ENCODE measurements around the gene PADI3.

PADI3 gene

DNA sequence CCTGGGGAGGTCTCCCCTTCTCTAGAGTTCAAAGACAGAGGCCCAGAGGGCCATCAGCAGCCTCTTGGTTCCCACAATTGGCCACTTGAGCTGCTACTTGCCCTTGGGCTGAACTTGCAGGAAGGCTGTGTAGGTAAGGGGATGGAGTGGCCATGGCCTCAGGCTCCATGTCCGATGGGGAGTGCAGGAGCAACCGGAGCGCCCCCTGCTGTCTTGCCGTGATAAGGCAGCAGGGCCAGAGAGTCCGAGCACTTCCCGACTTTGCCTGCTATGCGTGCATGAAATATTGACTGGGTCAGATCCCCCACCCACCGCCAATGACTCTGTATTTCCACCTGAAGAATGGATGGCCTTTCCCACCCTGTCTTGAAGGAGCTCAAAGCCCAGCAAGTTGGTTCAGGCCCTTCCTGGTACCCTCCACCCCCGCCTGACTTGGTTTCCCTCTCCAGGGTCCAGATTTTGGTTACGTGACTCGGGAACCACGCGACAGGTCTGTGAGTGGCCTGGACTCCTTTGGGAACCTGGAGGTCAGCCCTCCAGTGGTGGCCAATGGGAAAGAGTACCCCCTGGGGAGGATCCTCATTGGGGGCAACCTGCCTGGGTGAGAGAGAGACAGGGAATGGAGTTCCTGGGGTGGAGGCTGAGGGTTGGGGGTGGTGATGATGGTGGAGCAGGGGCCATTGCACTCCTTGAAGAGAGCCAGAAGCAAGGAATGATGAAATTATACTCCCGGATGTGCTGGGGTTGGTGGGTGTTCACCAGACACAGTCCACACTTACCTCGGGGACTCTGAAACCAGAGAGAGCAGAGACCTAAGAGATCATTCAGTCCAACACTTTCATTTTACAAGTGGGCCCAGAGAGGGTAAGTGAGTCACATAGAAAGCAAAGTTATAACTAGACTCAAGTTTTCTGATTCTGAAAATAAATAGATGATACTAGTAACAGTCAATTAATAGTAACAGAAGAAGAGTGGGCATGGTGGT is 25.6 kb downstream of the PADI3 start:
- DNase-seq = no peak

DNA sequence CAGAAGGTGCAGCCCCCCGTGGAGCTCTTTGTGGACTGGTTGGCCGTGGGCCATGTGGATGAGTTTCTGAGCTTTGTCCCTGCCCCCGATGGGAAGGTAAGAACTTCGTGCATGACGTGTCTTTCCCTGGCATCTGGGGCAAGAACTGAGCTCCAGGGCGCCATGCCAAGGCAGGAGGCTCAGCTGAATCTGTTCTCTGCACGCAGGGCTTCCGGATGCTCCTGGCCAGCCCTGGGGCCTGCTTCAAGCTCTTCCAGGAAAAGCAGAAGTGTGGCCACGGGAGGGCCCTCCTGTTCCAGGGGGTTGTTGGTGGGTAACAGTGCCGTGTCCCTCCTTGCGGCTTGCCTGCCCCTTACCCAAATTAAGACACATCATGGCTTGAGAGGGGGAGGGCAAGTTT is 27.7 kb downstream of the PADI3 start:
- no peak for DNase-seq

DNA sequence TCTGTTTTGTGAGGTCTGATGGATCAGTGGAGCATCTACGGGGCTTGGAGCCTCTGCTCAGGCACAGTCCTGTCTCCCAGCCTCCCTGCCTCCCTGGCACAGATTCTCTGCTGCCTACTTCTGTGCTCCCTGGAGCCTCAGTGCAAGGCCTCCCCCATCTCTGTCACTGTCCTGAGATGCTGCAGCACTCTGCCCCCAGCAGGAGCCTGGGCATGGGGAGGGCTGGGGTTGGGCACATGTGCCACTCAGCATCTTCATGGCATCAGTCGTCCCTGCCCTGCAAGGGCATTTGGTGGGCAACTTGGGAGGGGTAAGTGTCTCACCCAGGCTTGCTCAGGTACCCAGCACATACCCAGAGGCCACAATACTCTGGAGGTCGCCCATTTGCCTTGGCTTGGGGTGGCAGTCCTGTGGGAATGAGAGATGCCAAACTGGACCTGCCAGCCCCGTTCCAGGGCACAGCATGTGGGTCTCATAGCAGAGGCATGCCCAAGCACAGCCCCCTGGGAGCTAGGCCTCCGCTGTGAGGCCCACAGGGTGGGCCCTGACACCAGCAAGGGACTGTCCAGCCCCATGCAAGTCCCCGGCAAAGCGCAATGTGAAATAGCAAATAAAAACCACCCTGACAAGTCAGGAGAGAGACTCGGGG is 28.7 kb downstream of the PADI3 start:
- DNase-seq = no peak

DNA sequence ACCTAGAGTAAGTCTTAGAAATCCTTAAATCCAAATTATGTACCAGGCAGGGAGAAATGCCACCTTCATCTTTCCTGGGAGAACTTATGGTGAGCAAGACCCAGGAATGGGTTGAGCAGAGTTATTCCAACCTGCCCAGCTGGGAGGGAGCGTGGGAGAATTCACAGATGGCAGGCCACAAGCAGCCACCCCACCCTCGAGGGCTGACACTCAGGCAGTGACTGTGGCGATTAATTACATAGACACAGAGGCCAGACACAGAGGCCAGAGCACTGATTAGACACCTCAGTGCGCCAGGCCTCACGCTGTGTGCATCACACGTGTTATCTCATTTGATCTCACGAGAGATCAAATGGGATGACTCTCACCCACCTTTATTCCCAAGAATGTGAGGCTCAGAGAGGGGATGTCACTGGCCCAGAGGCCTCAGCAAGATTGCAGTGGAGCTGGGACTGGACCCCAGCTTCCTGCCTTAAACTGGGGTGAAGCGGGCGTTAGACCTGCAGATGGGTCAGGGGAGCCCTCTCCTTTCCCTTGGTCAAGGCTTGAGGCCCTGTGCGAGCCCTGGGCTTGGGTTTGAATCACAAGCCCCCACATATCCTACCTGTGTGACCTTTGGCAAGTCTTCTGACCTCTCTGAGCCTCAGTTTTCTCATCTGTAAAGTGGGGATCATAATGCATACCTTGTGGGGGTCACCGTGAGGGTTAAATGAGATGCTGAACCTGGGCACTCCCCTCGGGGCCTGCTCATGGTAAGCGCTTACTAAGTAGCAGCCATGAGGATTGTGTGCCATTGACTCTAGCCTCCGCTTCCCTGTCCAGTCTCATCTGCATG is 30.3 kb downstream of the PADI3 start:
- no peak for DNase-seq

DNA sequence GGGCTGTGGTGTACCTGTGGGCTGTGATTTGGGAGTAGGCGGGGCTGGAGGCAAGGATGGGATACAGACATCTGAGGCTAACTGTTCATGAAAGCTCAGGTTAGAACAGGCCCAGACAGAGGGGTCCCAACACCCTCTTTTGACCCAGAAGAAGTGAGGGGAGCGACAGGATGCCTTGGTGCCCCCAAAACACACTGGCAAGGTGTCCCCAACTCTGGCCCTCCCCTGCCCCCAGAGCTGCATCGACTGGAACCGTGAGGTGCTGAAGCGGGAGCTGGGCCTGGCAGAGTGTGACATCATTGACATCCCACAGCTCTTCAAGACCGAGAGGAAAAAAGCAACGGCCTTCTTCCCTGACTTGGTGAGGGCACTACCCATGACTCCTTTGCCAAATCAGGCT is 31.5 kb downstream of the PADI3 start:
- DNase-seq = no peak

DNA sequence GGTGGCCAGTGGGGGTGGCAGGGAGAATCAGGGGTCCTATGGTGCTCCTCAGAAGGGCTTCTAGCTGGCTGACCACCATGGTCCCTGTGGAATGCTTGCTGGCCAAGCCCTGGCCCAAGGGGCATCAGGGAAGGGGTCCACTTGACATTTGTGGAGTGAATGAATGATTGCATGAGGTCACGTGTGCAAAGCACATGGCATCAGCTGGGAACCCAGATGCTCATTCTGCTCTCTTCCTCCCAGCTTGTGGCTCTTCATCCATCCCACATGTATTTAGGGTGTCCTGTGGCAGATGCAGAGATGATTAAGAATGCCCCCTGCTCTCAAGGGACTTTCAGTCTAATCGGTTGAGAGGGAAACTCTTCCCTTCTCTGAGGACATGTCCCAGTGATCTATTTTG is 32.0 kb downstream of the PADI3 start:
- no peak for DNase-seq

DNA sequence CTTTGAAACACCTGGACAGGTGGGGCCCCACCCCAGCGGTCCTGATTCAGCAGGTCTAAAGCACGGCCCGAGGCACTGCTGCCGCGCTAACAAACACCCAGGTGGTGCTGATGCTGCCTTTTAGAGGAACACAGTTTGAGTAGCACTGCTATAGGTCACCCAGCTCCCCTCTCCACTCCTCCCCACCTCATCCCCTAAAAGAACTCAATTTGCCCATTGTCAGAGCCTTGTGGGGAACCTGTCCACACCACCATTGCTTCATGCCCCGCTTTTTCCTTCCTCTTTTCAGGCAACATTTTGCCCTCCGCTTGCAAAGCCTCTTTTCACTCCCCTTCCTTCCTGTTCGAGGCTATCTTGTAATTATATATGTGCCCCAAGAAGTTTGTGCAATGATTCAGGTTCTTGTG is 32.9 kb downstream of the PADI3 start:
- DNase-seq = no peak

DNA sequence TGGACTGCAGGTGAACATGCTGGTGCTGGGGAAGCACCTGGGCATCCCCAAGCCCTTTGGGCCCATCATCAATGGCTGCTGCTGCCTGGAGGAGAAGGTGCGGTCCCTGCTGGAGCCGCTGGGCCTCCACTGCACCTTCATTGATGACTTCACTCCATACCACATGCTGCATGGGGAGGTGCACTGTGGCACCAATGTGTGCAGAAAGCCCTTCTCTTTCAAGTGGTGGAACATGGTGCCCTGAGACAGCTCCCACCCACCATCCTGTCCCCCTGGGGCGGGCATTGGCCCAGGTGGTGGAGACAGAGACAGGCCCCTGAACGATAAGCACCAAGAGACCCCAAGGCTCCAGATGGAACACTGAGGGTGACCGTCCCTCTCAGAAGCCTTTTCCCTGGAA is 33.9 kb downstream of the PADI3 start:
- DNase-seq = no peak

DNA sequence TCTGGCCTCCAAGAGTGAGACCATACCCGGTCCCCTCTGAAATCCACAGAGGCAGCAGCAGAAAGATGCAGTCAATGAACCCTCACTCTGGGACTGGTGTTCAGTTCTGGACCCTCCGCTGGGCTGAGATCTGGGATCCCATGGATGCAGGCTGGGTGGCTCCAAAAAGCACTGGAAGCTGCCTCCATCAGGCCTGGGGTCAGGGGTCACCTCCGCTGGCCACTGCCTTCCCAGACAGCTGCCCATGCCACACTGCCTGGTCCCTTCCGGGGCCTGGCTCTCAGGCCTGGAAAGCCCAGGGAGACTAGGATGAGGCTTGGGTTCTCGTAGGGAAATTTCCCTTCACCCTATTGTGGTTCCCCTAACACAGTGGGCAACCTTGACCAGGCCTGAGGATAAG is 37.7 kb downstream of the PADI3 start:
- DNase-seq = no peak

DNA sequence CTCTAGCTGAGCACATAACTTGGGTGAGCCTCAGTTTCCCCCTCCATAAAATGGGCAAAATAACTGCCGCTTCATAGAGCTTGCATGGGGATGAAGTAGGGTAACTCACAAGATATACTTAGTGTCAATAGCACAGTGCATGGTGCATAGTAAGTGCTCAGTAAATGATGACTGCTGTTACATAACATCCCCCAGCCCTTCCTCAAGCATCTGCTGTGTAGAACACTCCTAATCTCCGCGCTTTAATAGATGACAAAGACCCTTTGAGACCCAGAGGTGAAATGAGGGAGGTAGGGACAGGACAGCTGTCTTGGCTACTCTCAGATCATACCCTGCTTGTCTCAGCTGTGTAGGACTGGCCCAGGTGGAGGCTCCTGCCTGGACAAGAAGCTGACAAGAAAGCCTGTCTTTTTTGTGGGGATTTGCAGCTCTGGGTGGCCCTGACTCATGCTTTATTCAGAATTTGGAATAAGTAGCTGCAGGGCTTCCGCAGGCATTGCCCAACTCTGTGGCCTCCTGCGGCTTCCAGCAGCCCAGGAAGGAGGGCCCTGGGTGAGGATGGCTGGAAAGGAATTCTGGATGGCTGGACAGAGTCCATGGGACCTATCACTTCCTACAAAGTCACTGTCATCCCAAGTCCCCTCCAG is 38.4 kb downstream of the PADI3 start:
- no peak for DNase-seq

DNA sequence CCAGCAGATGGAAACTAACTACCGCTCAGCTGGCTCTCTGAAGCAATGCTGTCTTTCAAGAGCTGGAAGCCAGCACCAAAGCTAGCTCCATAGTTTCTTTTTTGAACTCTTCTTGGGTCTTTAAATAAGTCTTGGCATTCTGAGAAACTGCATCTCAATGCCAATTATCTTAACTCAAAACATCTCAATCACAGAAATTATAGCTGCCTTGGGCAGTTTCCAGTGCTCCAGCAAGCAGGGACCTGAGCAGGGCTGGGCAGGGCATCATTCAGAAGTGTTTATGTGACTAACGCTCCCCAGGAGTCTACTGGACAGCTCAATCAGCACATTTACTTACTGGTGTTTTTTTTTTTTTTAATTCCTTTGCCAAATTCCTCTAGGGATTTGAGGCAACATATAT is 40.8 kb downstream of the PADI3 start:
- DNase-seq = no peak

DNA sequence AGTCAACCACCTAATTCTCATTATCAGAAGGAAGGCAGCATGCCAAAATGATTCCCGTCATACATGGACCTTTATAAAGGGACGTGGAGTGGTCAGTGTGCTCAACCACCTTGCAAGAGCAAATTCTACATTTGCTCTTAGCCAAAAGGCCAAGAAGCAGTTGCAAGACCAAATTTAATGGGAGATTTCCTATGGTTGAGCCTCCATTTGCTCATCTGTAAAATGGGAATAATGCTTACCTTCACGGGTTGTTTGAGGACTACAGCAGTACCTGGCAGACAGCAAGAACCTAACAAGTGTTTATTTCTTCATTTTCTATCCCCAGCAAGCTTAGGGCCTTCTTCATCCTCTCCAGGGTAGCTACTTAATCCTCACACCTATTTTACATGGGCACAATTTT is 41.7 kb downstream of the PADI3 start:
- no peak for DNase-seq

DNA sequence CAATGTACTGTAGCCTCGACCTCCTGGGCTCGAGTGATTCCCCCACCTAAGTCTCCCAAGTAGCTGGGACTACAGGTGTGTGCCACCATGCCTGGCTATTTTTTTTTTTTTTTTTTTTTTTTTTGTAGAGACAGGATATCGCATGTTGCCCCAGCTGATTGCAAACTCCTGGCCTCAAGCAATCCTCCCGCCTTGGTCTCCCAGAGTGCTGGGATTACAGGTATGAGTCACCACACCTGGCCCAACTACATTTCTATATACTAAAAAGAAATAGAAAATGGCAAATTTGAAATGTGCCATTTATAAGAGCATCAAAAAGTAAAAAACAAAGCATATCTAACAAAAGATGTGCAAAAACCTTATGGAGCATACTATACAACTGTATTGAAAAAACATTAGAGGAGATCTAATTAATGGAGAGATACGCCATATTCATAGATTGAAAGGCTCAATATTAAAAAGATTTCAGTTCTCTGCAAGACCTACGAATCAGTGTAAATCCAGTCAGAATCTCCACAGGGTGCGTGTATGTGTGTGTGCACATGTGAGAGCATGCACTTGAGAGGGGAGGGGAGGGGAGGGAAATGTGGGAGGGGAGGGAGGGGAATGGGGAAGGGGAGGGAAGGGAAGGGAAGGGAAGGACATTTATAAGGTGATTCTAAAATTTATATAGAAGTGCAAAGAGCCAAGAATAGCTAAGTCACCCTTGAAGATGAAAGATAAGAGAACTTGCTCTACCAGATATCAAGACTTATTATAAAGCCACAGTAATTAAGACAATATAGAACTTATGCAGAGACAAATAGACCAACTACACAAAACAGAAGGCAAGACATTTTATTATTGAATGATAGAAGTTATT is 43.6 kb downstream of the PADI3 start:
- DNase-seq = no peak

DNA sequence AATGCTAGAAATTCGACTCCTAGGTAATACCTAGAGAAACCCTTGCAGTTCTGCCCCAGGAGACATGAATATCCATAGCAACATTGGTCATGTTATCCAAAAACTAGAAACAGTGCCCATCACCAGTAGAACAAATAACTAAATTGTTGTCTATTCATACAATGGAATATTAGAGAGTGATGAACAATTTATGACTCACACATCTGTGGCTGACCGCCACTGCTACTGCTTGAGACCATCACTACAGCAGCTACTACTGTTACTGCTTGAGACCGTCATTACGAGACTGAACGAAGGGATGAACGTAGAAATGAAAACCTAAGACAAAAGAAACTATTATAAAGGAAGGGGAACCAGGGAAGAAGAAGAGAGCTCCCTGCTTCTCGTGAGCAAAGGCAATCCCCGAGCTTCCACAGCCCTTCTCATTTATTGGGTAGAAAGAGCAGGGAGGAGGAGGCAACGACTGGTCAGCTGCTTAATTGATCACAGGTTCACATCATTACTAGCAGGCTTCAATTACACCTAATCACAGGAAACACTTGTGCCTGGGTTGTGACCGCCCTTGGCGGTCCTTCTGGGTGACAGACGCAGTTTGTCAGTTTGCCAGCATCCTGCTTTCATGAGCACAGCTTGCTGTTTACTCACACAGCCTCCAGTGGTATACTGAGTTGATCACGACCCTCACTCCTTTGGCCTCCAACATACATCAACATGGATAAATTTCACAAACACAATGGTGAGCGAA is 45.0 kb downstream of the PADI3 start:
- no peak for DNase-seq

DNA sequence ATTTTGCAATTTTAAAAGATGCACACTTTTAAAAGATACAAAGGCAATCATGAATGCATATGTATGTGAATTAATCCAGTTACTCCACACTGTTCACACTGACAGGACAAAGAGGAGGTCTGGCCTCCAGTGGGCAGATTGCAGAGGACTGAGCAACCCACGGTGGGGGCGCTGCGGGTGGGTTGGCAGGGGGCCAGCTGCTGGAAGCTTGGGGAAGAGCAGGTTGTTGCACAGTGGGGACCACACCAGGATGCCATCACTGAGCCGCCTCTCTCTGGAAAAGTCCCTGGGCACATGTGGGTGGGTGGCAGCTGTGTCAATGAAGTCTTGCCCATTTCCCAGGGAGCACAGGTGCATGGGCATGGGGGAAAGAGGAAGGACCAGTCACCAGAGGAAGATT is 46.4 kb downstream of the PADI3 start:
- DNase-seq = no peak

DNA sequence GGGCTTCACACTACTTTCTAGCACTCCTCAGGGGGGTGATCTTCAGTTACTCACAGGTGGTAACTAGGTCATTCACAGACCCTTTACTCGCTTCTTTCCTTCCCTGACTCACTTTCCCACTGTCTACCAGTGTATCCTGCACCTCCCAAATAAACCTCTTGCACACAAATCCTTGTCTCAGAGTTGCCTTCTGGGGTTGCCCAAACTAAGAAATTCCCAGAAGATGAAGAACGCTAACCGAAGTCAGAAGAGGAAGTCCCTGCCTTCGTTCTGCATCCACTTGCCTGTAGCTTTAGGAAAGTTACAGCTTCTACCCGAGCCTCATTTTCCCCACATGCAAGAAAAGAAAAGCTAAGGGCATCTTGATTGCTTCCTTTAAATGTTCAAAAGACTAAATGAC is 47.2 kb downstream of the PADI3 start:
- DNase-seq = no peak

DNA sequence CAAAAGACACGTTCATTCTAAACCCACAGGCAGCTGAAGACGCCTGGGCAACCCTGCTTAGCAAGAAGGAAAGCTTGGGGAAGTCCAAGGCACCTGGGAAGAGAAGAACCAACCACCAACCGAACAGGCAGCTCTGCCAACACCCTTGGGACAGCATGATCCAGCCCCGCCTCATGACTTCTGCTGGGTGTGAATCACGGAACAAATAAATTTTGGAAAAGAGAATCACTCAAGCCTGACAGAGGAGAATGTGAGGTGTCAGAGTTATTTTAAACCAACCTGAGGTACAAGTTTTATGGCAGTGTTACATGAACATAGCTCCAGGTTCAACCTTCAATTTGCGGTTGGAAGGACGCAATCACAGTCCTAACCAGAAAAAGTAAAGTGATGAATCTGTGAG is 49.1 kb downstream of the PADI3 start:
- DNase-seq = no peak

DNA sequence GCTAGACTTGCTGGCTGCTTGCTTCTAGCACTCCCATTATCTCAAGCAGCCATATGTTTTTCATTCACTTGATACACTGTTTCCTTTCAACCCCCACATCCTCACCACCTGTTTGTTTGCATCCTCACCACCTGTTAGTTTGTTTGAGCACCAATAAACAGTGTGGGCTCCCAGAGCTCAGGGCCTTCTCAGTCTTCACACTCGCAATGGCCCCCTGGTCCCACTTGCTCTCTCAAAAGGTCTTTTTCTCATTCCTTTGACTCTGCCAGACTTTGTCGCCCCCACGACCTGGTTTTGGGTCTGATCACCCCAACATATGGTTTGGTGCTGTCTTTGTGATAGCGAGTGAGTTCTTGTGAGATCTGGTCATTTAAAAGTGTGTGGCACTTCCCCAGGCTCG is 52.9 kb downstream of the PADI3 start:
- DNase-seq = no peak

DNA sequence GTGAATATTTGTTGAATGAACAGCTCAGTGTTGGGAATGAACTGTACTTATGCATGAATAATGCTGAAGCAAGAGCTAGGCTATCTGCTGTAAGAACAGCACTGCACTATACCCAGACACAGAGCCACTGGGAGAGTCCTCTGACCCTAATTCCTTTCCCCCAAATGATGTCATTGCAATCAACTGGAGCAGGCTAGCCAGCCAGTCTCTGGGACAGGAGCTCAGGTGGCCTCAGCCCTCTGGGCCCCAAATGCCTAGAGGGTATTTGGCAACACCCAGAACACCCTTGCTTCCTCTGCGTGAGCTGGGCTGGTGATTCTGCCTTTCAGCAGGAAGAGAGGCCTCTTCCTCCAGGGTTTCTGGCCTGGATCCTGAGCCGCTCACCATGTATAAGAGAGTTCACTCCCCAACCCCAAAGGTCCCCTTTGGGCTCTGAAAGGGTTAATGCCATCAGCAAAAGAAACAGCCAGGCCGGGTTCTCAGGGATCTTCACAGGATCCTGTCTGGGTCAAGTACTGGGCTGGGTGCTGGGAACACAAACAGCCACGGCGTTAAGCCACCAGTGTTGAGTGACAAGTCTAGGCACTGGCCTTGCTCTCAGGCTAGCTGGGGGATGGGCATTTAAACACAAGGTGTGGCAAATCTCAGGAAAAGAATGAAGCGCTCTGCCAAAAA is 55.4 kb downstream of the PADI3 start:
- DNase-seq = no peak

DNA sequence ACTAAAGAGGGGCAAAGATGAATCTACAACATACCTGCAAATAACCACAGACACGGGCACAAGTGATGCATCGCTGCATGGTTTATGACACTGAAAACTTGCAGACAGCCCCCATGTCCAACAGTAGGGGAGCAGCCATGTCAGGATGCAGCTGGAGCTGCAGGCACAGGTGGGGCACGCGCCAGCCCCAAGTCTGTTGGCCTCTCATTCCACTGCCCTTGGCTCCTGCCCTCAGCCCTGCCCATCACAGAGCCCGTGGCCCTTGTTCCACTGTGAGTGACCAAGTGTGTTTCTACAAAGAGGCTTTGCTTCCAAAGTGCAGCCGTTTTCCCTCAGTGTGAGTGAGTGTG is 55.9 kb downstream of the PADI3 start:
- DNase-seq = no peak
